Ureter (tissue), 1 donor: ENCODE results near the gene DUXA. TPM values are rescaled to one million over a fixed set of nuclear protein-coding genes. Genes with fewer than 3 reads are reported as not detected.

Experiments used
- DNase-seq: peaks from one replicate; pipeline ENCODE4 v3.0.0-alpha.2; 2020; ENCODE audit warnings: low spot score
- total RNA-seq: library from RNA; stranded (reverse); gene quantifications from one replicate; pipeline ENCODE4 v1.2.4, GENCODE V29; 2023
- donor health status: DM: yes; HTN: yes; CAD: no.

The DUXA gene
- total RNA-seq, 1 donor from 2014 or later = not detected

- no peak for DNase-seq
Measured at GRCh38 chr19:57105976-57106721, 61.1 kb downstream of the DUXA start.

Other genes starting within 250 kb of the DUXA start
- not detected for gene USP29, start 47.5 kb downstream of the DUXA start, total RNA-seq
- gene ZIM3, start 22.3 kb downstream of the DUXA start, total RNA-seq = not detected
- gene ZNF264, start 24.0 kb upstream of the DUXA start, total RNA-seq = 54.8 TPM
- 3.1 TPM for gene AURKC, start 63.5 kb upstream of the DUXA start, total RNA-seq
- gene ZNF805, start 73.1 kb upstream of the DUXA start, total RNA-seq = 21.3 TPM
- 101 TPM for gene ZNF460, start 113.0 kb upstream of the DUXA start, total RNA-seq
- gene ZNF543, start 153.0 kb upstream of the DUXA start, total RNA-seq = 11.7 TPM
- 13.6 TPM for gene ZNF304, start 183.8 kb upstream of the DUXA start, total RNA-seq
- 7.6 TPM for gene TRAPPC2B, start 196.1 kb upstream of the DUXA start, total RNA-seq
- gene ZNF547, start 196.1 kb upstream of the DUXA start, total RNA-seq = 4.5 TPM
- gene ZNF548, start 222.4 kb upstream of the DUXA start, total RNA-seq = 23.8 TPM
- gene ZNF17, start 243.7 kb upstream of the DUXA start, total RNA-seq = 20.3 TPM